DMS 273 (cell line): ENCODE data around the gene REL.
"Not testable (repeated sequence)": the region's sequence is repeated elsewhere in the genome, so short reads cannot be mapped to it uniquely, and the experiment has no call there.

Experiments used
- DNase-seq: peaks from one replicate; lab custom pipeline; 2025; ENCODE audit not compliant: unreplicated experiment; lab: John Stamatoyannopoulos, UW

The REL gene

GRCh38 chr2:60867007-60867406 lies 14.4 kb upstream of the REL start:
- no peak for DNase-seq

- no peak for DNase-seq
Observed at GRCh38 chr2:60867848-60868247, 13.5 kb upstream of the REL start.

- DNase-seq, result no peak
Observed at GRCh38 chr2:60868589-60869273, 12.6 kb upstream of the REL start.

GRCh38 chr2:60872510-60872928 lies 8.9 kb upstream of the REL start:
- DNase-seq, result no peak

GRCh38 chr2:60873381-60873780 lies 8.0 kb upstream of the REL start:
- DNase-seq, result no peak

- DNase-seq, result no peak
Observed at GRCh38 chr2:60875520-60875919, 5.9 kb upstream of the REL start.

GRCh38 chr2:60880643-60881046 lies 729 bp upstream of the REL start:
- DNase-seq, result peak; percentile 69

GRCh38 chr2:60882971-60883753 lies 1.8 kb downstream of the REL start:
- DNase-seq, result peak; percentile 43

- no peak for DNase-seq
Observed at GRCh38 chr2:60883896-60884295, 2.5 kb downstream of the REL start.

- DNase-seq, result no peak
Observed at GRCh38 chr2:60884800-60885199, 3.4 kb downstream of the REL start.

GRCh38 chr2:60885683-60886082 lies 4.3 kb downstream of the REL start:
- DNase-seq, result peak; percentile 35

- no peak for DNase-seq
Observed at GRCh38 chr2:60886991-60887390, 5.6 kb downstream of the REL start.

- no peak for DNase-seq
Observed at GRCh38 chr2:60888853-60889252, 7.5 kb downstream of the REL start.

- not testable (repeated sequence) for DNase-seq
Observed at GRCh38 chr2:60889581-60890392, 8.4 kb downstream of the REL start.

- no peak for DNase-seq
Observed at GRCh38 chr2:60890393-60890707, 9.0 kb downstream of the REL start.

- DNase-seq, result no peak
Observed at GRCh38 chr2:60891180-60891579, 9.8 kb downstream of the REL start.

GRCh38 chr2:60898567-60898966 lies 17.2 kb downstream of the REL start:
- no peak for DNase-seq

- no peak for DNase-seq
Observed at GRCh38 chr2:60899230-60899891, 18.0 kb downstream of the REL start.

- DNase-seq, result no peak
Observed at GRCh38 chr2:60899892-60900249, 18.5 kb downstream of the REL start.

GRCh38 chr2:60901296-60901695 lies 19.9 kb downstream of the REL start:
- DNase-seq, result not testable (repeated sequence)

- not testable (repeated sequence) for DNase-seq
Observed at GRCh38 chr2:60905867-60906266, 24.5 kb downstream of the REL start.
